Stimulated activated CD4-positive, alpha-beta T cell treated with anti-CD3 and anti-CD28 coated beads, Interleukin-4, amount 100 ng/mL, for 48 hours (primary cell): Measurements from ENCODE around the gene ERC2.

Experiments used
- DNase-seq, 2 donors: peaks; one replicate each; pipeline ENCODE4 v3.0.0-alpha.2; 2020; ENCODE audit warnings: low read depth in 2 of 2

Gene ERC2

GRCh38 chr3:55678546-55679216 lies 789.6 kb downstream of the ERC2 start:
- DNase-seq: no peak

GRCh38 chr3:55676643-55677042 lies 791.6 kb downstream of the ERC2 start:
- no peak for DNase-seq

GRCh38 chr3:55675478-55675877 lies 792.8 kb downstream of the ERC2 start:
- DNase-seq: no peak

GRCh38 chr3:55673764-55674163 lies 794.5 kb downstream of the ERC2 start:
- no peak for DNase-seq

- DNase-seq: no peak
Observed at GRCh38 chr3:55669133-55669532, 799.1 kb downstream of the ERC2 start.

- no peak for DNase-seq
Observed at GRCh38 chr3:55668359-55668758, 799.9 kb downstream of the ERC2 start.

GRCh38 chr3:55664387-55664786 lies 803.9 kb downstream of the ERC2 start:
- no peak for DNase-seq

- DNase-seq: no peak
Observed at GRCh38 chr3:55662683-55663082, 805.6 kb downstream of the ERC2 start.

- DNase-seq: no peak
Observed at GRCh38 chr3:55661571-55661970, 806.7 kb downstream of the ERC2 start.

- DNase-seq: no peak
Observed at GRCh38 chr3:55661141-55661540, 807.1 kb downstream of the ERC2 start.

GRCh38 chr3:55660642-55661041 lies 807.6 kb downstream of the ERC2 start:
- no peak for DNase-seq

- DNase-seq: no peak
Observed at GRCh38 chr3:55659701-55660100, 808.6 kb downstream of the ERC2 start.

GRCh38 chr3:55658690-55659562 lies 809.3 kb downstream of the ERC2 start:
- no peak for DNase-seq

GRCh38 chr3:55658270-55658669 lies 810.0 kb downstream of the ERC2 start:
- no peak for DNase-seq

- no peak for DNase-seq
Observed at GRCh38 chr3:55655544-55655943, 812.7 kb downstream of the ERC2 start.

GRCh38 chr3:55654123-55654760 lies 814.0 kb downstream of the ERC2 start:
- no peak for DNase-seq

- no peak for DNase-seq
Observed at GRCh38 chr3:55651011-55651410, 817.3 kb downstream of the ERC2 start.

- DNase-seq: no peak
Observed at GRCh38 chr3:55650011-55650410, 818.3 kb downstream of the ERC2 start.

- DNase-seq: no peak
Observed at GRCh38 chr3:55649554-55649953, 818.7 kb downstream of the ERC2 start.

GRCh38 chr3:55648591-55649318 lies 819.5 kb downstream of the ERC2 start:
- no peak for DNase-seq

GRCh38 chr3:55647670-55648069 lies 820.6 kb downstream of the ERC2 start:
- no peak for DNase-seq

- no peak for DNase-seq
Observed at GRCh38 chr3:55647063-55647462, 821.2 kb downstream of the ERC2 start.
